ENCODE measurements around the gene LRRC75A. TPM values are rescaled to one million over a fixed set of nuclear protein-coding genes. Genes with fewer than 3 reads are reported as not detected.

Gene LRRC75A
- total RNA-seq, 3 donors from 2014 or later (not counting 1 experiment from before 2014, with no cell fraction given) = 2.6 to 3.0 (median 3.0) TPM

DNA sequence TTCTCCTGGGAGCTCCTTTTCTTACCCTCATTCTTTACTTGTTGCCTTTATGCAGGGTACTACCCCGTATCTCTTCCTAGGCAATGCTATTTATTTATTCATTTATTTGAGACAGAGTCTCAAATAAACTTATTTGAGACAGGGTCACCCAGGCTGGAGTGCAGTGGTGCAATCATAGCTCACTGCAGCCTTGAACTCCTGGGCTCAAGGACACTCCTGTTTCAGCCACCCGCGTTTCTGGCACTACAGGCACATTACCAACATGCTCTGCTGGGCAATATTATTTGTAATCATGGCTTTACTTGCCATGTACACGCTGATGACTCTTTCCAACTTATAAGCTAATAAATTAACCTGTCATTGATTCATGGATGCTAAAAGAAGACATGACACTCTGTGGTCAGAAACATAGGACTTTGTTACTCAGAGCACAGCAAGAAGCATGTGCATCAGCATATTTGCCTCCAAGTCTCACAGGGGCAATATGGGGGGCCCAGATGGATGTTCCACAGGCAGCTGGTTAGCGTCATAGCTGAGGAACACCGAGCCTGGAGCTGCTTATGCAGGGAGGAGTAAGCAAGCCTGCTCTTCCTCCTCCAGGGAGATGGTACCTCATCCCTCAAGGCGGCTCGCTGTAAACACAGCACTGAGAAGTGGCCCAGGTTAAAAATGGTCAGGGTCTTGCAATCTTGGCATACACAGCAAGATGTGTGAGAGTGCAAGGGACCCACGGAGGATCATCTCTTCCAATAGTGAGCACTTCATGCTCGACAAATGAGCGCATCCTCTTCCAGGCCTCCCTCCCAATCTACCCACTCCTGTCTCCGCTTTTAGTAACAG is 4.2 kb upstream of the LRRC75A start:
- intact Hi-C loops (cut with micrococcal nuclease) = no loop called here
- Histone ChIP-seq H3K4me3 (ENCODE audit: low read length) (no peak overlapping the region), H3K27me3 (ENCODE audit: control insufficient read depth, insufficient read depth, low read length) (no peaks in the 10 kb centered on the region), H3K36me3 (ENCODE audit: control insufficient read depth, insufficient read depth, low read length) (no peaks in the 10 kb centered on the region), H3K9me3 (ENCODE audit: control insufficient read depth, insufficient read depth, low read length) (no peaks in the 10 kb centered on the region), H3K27ac (ENCODE audit: low read length) (no peak overlapping the region), H3K4me1 (ENCODE audit: control insufficient read depth, insufficient read depth, low read length) (peaks cover 7% of the 10 kb centered on the region)
- Mint-ChIP-seq H3K4me3 (no peak overlapping the region), H3K4me1 (peaks cover under 1 to 2% of the 10 kb centered on the region in 2 donors), H3K36me3 (no peaks in the 10 kb centered on the region), H3K9me3 (no peaks in the 10 kb centered on the region), H3K27ac (no peak overlapping the region), H3K27me3 (ENCODE audit: low read depth in 2 of 2) (peaks cover 12 to 31% of the 10 kb centered on the region in 2 donors)
- ATAC-seq (no peak), DNase-seq (no peak)
- no peak for TF ChIP-seq CTCF (IDR thresholded peaks at IDR 0.05)
- 92% methylated on average over 12 of the region's 12 CpGs for WGBS (ENCODE audit: insufficient coverage)

- no peak overlapping the region for H3K4me3 Mint-ChIP-seq
- peaks cover 2% of the 10 kb centered on the region for H3K27me3 ChIP-seq (ENCODE audit: control insufficient read depth, insufficient read depth, low read length)
- no peak overlapping the region for H3K4me3 ChIP-seq (ENCODE audit: low read length)
- intact Hi-C loops (cut with micrococcal nuclease) = no loop called here
- no peaks in the 10 kb centered on the region for H3K9me3 Mint-ChIP-seq
- H3K4me1 ChIP-seq (ENCODE audit: control insufficient read depth, insufficient read depth, low read length) = peaks cover 13% of the 10 kb centered on the region
- H3K4me1 Mint-ChIP-seq = peaks cover 6 to 8% of the 10 kb centered on the region in 2 donors
- H3K27ac ChIP-seq (ENCODE audit: low read length) = no peak overlapping the region
- H3K27ac Mint-ChIP-seq = no peak overlapping the region
- TF ChIP-seq CTCF (IDR thresholded peaks at IDR 0.05) = no peak
- 86% methylated on average over 4 of the region's 4 CpGs for WGBS (ENCODE audit: insufficient coverage)
- DNase-seq = no peak
- H3K9me3 ChIP-seq (ENCODE audit: control insufficient read depth, insufficient read depth, low read length) = no peaks in the 10 kb centered on the region
- peaks cover 12 to 31% of the 10 kb centered on the region in 2 donors for H3K27me3 Mint-ChIP-seq (ENCODE audit: low read depth in 2 of 2)
- no peak for ATAC-seq
- no peaks in the 10 kb centered on the region for H3K36me3 Mint-ChIP-seq
- H3K36me3 ChIP-seq (ENCODE audit: control insufficient read depth, insufficient read depth, low read length) = no peaks in the 10 kb centered on the region
Observed at GRCh38 chr17:16495561-16495960, 3.6 kb upstream of the LRRC75A start.

GRCh38 chr17:16494059-16494458 is 2.1 kb upstream of the LRRC75A start:
- Histone ChIP-seq H3K27me3 (ENCODE audit: control insufficient read depth, insufficient read depth, low read length) (peaks cover 3% of the 10 kb centered on the region), H3K27ac (ENCODE audit: low read length) (no peak overlapping the region), H3K36me3 (ENCODE audit: control insufficient read depth, insufficient read depth, low read length) (no peaks in the 10 kb centered on the region), H3K4me3 (ENCODE audit: low read length) (no peak overlapping the region), H3K4me1 (ENCODE audit: control insufficient read depth, insufficient read depth, low read length) (peaks cover 13% of the 10 kb centered on the region), H3K9me3 (ENCODE audit: control insufficient read depth, insufficient read depth, low read length) (no peaks in the 10 kb centered on the region)
- no peak overlapping the region for H3K27ac Mint-ChIP-seq
- H3K9me3 Mint-ChIP-seq = no peaks in the 10 kb centered on the region
- H3K4me1 Mint-ChIP-seq = peaks cover 12 to 14% of the 10 kb centered on the region in 2 donors
- ATAC-seq = no peak
- no peaks in the 10 kb centered on the region for H3K36me3 Mint-ChIP-seq
- intact Hi-C loops (cut with micrococcal nuclease) = no loop called here
- peak overlapping the region; percentile 25 for H3K4me3 Mint-ChIP-seq
- no peak for TF ChIP-seq CTCF (IDR thresholded peaks at IDR 0.05)
- H3K27me3 Mint-ChIP-seq (ENCODE audit: low read depth in 2 of 2) = peaks cover 12 to 31% of the 10 kb centered on the region in 2 donors
- no peak for DNase-seq
- 14% methylated on average over 1 of the region's 1 CpG for WGBS (ENCODE audit: insufficient coverage)
